Right cardiac atrium (tissue), 5 donors: ENCODE results near the gene FTCDNL1. TPM values are rescaled to one million over a fixed set of nuclear protein-coding genes. Genes with fewer than 3 reads are reported as not detected.
A peak's percentile ranks its signal among the peaks of the same experiment; 100 is the strongest.

Experiments used
- ATAC-seq, 2 donors: fragments of 200-7000 bp; cut with Tn5 transposase; one replicate each; pipeline versions ENCODE4 v1.8.0 to v1.9.1; 2020; ENCODE audit warnings: moderate library complexity in 2 of 2, mild to moderate bottlenecking in 1 of 2
- DNase-seq, 3 donors: peaks; one replicate each; pipeline ENCODE4 v3.0.0-alpha.2; 2020
- H3K27ac ChIP-seq: one replicate; pipeline ENCODE4 v1.5.1; 2013; ENCODE audit warnings: mild to moderate bottlenecking, low read length, control low read depth, moderate library complexity
- H3K27me3 ChIP-seq: one replicate; pipeline ENCODE4 v1.6.1; 2013; ENCODE audit not compliant: control insufficient read depth, insufficient read depth
- H3K4me1 ChIP-seq: one replicate; pipeline ENCODE4 v1.6.1; 2013; ENCODE audit warnings: low read length; ENCODE audit not compliant: control insufficient read depth, insufficient read depth
- H3K4me3 ChIP-seq: one replicate; pipeline ENCODE4 v1.5.1; 2013; ENCODE audit warnings: low read length, control low read depth
- H3K9me3 ChIP-seq: one replicate; pipeline ENCODE4 v1.6.1; 2013; ENCODE audit warnings: low read length; ENCODE audit not compliant: control insufficient read depth
- WGBS: extraction: QIAGEN DNeasy Blood & Tissue Kit; methylation state at CpG from one replicate; pipeline ENCODE4 v1.1.7; 2013; 5-methylcytosine and 5-hydroxymethylcytosine counted together
- intact Hi-C, 4 donors: fragments of 100-400 bp; cut with DNase I; formaldehyde crosslinking; loops; one replicate each; pipeline versions ENCODE4 v1.11.0 to v1.14.0; 2022 to 2023
- long read RNA-seq, 4 donors: library from polyadenylated mRNA; unstranded; transcript quantifications; one replicate each; pipeline ENCODE4 v2.0.0, GENCODE V29; 2020 to 2021
- polyA plus RNA-seq: library from polyadenylated mRNA; stranded (reverse); fragments of 200-250 nt; gene quantifications from one replicate; pipeline ENCODE4 v1.2.3, GENCODE V29; 2013
- total RNA-seq, 4 donors: library from RNA; stranded (reverse); fragmentation: NEBNext Ultra II Directional; extraction: Animal tissue kit (Norgen Biotek cat#: 25700); gene quantifications; one replicate each; pipeline ENCODE4 v1.2.1, GENCODE V29; 2021
- donor health status: healthy with polysubstance abuse.
- donor health status: DM: no; HTN: yes; CAD: no.
- donor health status: DM: no; HTN: no; CAD: no.
- donor health status: DM: no; HTN: yes; CAD: no; lungs with severe emphysema.
- donor health status: DM: yes; HTN: yes; CAD: no.

Gene FTCDNL1
- total RNA-seq (1 to 10 TPM; 2.4 to 5.0 (median 3.8) TPM), polyA plus RNA-seq (1.7 TPM)
- long read RNA-seq, donor 1, partial matches to known transcripts: 6 of 17 reads
- long read RNA-seq, donor 1, other reads (novel, unspliced or antisense): 11 of 17 reads
- long read RNA-seq, donor 2, partial matches to known transcripts: 0 of 1 reads
- long read RNA-seq, donor 2, other reads (novel, unspliced or antisense): 1 of 1 reads
- long read RNA-seq, donor 3, partial matches to known transcripts: 3 of 18 reads
- long read RNA-seq, donor 3, other reads (novel, unspliced or antisense): 13 of 18 reads
- long read RNA-seq, donor 4, partial matches to known transcripts: 2 of 4 reads
- long read RNA-seq, donor 4, other reads (novel, unspliced or antisense): 1 of 4 reads

DNA sequence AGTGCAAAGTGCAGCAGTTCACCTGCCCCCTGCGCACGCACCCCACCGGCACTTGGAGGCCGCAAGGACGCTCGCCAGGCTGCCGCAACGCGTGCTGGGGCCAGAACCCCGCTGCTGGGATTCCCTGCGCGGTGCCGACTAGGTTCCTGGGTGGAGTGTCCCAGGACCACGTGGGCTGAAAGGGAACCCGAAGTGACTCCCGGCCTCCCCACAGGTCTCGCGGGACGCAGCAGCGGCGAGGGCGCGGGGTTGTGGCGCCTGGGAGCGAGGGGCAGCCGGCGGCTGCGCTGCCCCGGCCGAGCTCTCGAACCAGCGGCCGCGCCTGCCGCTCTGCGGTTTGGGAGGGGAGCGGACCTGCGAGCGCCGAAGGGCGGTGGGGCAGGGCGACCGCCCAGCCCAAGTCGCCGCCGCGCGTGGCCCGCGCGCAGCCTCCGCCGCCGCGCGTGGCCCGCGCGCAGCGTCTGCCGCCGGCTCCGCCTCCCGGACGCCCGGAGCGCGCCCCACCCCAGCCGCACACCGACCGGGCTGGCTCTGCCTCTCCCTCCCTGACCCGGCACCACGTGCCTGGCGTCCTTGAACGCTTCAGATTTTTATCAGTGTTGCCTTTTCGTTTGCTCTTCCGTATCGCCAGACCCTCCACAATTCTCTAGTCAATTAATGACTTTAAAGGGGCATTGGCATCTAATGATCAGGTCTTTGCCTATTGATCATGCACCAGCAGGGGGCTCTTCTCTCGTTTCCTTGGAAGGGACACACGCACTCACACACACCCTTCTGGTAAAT lies at the start of gene FTCDNL1:
FTCDNL1 (minus strand) TSS at position 475 of the 783 bp plus-strand sequence. CDS start 2,230 bp downstream, outside the sequence.
- ATAC-seq: peak; percentile 96
- intact Hi-C loops: no loop called here
- no peaks in the 10 kb centered on the region for H3K27me3 ChIP-seq
- WGBS: under 1% methylated on average over 80 of the region's 80 CpGs
- H3K4me1 ChIP-seq: no peaks in the 10 kb centered on the region
- H3K27ac ChIP-seq: no peak within 1 kb of the TSS
- DNase-seq: peak; percentile 73 to 88 (median 86)
- H3K4me3 ChIP-seq: peak within 1 kb of the TSS; percentile 54
- H3K9me3 ChIP-seq: no peaks in the 10 kb centered on the region

DNA sequence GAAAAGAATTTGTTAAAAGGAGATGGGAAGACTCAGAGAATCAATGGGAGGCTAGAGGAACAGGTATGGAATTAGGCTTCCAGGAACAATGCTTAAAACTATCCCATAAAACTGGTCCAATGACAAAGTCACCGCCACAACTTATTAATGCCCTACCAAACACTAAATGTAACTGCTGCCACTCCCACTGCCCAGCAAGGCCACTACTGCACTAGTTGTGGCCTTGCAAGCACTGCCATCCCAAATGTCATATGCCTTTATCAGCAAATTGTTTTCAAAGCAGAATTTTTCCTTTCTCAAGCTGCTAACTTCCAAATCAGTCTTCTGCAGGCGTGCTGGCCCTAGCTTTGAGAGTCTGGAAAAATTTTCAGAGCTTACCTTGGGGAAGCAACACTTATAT lies 45.6 kb upstream of the FTCDNL1 start:
- intact Hi-C loops: no loop called here
- 84% methylated on average over 2 of the region's 2 CpGs for WGBS

DNA sequence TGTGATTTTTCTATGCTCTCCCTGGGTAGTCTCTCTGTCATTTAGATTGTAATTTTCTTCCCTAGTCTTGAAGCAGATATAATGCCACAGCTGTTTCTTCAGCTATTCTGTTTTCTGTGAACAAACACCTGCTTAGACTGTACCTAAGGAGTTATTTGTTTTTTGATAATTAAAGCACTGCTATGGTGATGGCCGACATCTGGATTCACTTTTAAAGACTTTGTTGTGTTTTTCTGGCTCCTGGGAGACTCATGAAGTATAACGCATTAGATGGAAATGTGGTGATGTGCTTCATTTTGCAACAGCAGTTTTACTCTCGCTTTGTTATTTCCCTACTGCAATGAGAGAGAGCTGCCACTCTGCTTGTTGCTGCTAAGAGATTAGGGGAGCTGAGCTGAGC lies 44.4 kb upstream of the FTCDNL1 start:
- intact Hi-C loops: no loop called here
- no peaks in the 10 kb centered on the region for H3K9me3 ChIP-seq
- H3K27me3 ChIP-seq: no peaks in the 10 kb centered on the region
- no peak overlapping the region for H3K4me3 ChIP-seq
- H3K4me1 ChIP-seq: no peaks in the 10 kb centered on the region
- WGBS: 73% methylated on average over 3 of the region's 3 CpGs
- H3K27ac ChIP-seq: no peak overlapping the region
- DNase-seq (no peak), ATAC-seq (no peak)

More for the DNA sequence above, 45.6 kb upstream of the FTCDNL1 start:
- no peak overlapping the region for H3K4me3 ChIP-seq
- no peak overlapping the region for H3K27ac ChIP-seq
- no peak for ATAC-seq
- H3K27me3 ChIP-seq: no peaks in the 10 kb centered on the region
- no peaks in the 10 kb centered on the region for H3K9me3 ChIP-seq
- H3K4me1 ChIP-seq: no peaks in the 10 kb centered on the region
- DNase-seq: no peak

DNA sequence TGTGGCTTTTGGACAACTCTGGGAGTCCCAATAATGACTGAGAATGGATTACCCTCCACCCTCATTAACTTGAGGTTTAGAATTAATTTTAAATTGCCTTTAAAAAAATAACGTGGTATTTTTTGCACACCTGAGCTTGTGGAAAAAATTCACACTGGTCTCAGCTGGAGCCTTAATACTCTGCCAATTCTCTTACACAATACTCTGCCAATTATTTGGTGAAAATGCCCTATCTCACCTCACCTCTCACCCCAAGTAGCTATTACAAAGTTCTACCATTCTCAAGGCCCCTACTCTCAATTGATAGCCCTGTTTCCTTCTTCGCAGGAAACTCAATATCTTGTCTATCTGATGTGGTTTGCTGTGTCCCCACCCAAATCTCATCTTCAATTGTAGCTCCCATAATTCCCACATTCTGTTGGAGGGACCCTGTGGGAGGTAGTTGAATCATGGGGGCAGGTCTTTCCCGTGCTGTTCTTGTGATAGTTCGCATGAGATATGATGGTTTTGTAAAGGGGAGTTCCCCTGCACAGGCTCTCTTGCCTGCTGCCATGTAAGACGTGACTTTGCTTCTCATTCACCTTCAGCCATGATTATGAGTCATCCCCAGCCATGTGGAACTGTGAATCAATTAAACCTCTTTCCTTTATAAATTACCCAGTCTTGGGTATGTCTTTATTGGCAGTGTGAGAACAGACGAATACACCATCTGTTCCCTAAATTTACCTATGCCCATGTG lies 32.7 kb upstream of the FTCDNL1 start:
- intact Hi-C loops: no loop called here
- Histone ChIP-seq H3K9me3 (no peaks in the 10 kb centered on the region), H3K4me3 (no peak overlapping the region), H3K4me1 (no peaks in the 10 kb centered on the region), H3K27me3 (no peaks in the 10 kb centered on the region), H3K27ac (no peak overlapping the region)
- WGBS: 84% methylated on average over 6 of the region's 6 CpGs
- DNase-seq: no peak
- no peak for ATAC-seq

GRCh38 chr2:199882667-199883066 lies 31.7 kb upstream of the FTCDNL1 start:
- Histone ChIP-seq H3K4me1 (no peaks in the 10 kb centered on the region), H3K27ac (no peak overlapping the region), H3K9me3 (no peaks in the 10 kb centered on the region), H3K27me3 (no peaks in the 10 kb centered on the region), H3K4me3 (no peak overlapping the region)
- ATAC-seq (no peak), DNase-seq (no peak)
- intact Hi-C loops: no loop called here

- no peak for DNase-seq
- ATAC-seq: no peak
- 72% methylated on average over 1 of the region's 1 CpG for WGBS
- intact Hi-C loops: no loop called here
- H3K4me1 ChIP-seq: no peaks in the 10 kb centered on the region
- no peak overlapping the region for H3K27ac ChIP-seq
- peaks cover 3% of the 10 kb centered on the region for H3K9me3 ChIP-seq
- H3K27me3 ChIP-seq: no peaks in the 10 kb centered on the region
- no peak overlapping the region for H3K4me3 ChIP-seq
These were observed 24.4 kb upstream of the FTCDNL1 start for GRCh38 chr2:199875400-199875799.

DNA sequence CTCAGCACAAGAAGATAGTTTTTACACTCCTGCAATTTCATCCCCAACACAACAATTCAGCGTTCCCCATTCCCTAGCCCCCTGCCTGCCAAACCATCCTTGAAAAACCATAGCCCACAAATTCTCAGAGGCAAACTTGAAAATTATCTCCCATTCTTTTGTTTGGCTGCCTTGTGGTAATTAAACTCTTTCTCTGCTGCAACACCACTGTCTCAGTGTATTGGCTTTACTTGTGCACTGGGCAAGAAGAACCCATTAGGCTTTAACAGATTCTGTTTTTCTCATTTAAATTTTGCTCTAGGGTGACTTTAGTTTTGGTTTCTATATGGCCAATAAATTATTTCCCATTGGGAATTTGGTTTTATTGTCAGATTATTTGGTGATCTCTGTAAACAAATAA lies 23.2 kb upstream of the FTCDNL1 start:
- Histone ChIP-seq H3K4me1 (no peaks in the 10 kb centered on the region), H3K4me3 (no peak overlapping the region), H3K27me3 (no peaks in the 10 kb centered on the region), H3K27ac (no peak overlapping the region), H3K9me3 (peaks cover 3% of the 10 kb centered on the region)
- no peak for DNase-seq
- no peak for ATAC-seq
- WGBS: 96% methylated on average over 1 of the region's 1 CpG
- intact Hi-C loops: no loop called here

DNA sequence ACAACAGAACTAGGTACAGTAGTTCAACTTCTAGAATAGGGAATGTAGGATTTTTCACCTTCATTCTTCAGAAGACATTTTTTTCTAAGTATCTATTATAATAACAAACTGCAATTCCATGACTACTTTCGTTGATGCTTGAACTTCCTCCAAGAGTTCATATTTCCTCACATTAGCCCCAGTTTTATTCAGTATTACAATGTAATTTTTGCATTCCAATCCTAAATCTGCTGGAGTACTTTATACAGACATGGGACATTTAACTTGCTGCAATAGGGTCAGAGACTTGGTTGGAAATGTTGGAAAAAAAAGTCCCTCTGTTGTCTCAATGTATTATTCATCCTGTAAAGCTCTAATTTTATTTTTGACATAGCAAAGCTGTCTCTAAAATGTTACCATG lies 19.6 kb upstream of the FTCDNL1 start:
- H3K9me3 ChIP-seq: peaks cover 3% of the 10 kb centered on the region
- intact Hi-C loops: no loop called here

DNA sequence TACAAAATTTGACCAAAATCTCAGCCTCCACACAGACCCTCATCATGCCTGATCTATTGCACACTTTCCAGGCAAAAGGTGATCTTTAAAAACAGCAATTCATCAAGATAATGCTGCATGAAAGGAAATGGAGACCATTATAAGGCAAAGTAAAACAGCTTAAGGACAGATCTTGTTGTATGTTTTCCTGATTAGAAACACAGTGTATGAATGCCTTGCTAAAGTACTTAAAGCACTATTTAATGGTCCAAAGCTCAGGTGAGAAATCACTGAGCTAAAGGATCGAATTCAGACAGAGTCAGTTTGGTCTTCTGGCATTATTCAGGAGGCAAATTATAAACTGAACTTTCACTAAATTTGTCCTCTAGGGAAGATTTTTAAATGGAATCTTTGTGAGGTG lies 18.7 kb upstream of the FTCDNL1 start:
- no peaks in the 10 kb centered on the region for H3K27me3 ChIP-seq
- WGBS: 32% methylated on average over 1 of the region's 1 CpG
- ATAC-seq (no peak), DNase-seq (no peak)
- H3K4me1 ChIP-seq: no peaks in the 10 kb centered on the region
- no peak overlapping the region for H3K27ac ChIP-seq
- H3K4me3 ChIP-seq: no peak overlapping the region
- intact Hi-C loops: loop anchor here in 1 of 4 donors (10.0 kb wide), 1 partner anchor 165 kb away; no protein-coding TSS in a partner anchor
- peaks cover 3% of the 10 kb centered on the region for H3K9me3 ChIP-seq

More for the DNA sequence above, 19.6 kb upstream of the FTCDNL1 start:
- Histone ChIP-seq H3K27me3 (no peaks in the 10 kb centered on the region), H3K4me1 (no peaks in the 10 kb centered on the region), H3K27ac (no peak overlapping the region), H3K4me3 (no peak overlapping the region)
- WGBS: 35% methylated on average over 1 of the region's 1 CpG
- ATAC-seq (no peak), DNase-seq (no peak)

DNA sequence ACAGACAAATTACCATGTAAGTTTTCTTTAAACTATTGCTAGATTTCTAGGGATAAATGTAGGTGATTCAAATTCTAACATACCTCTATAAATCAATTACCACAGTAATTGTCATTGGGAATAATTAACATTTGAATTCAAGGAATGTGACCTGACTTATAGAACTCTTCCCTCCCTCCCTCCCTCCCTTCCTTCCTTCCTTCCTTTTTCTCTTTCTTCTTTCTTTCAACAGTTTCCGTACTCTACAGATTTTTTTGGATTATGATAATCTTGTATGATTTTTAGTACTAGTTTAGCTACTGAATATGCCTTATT lies 18.2 kb upstream of the FTCDNL1 start:
- peaks cover 3% of the 10 kb centered on the region for H3K9me3 ChIP-seq
- ATAC-seq (no peak), DNase-seq (no peak)
- no peak overlapping the region for H3K27ac ChIP-seq
- intact Hi-C loops: loop anchor here in 1 of 4 donors (10.0 kb wide), 1 partner anchor 164 kb away; no protein-coding TSS in a partner anchor
- WGBS: 48% methylated on average over 1 of the region's 1 CpG
- H3K4me1 ChIP-seq: no peaks in the 10 kb centered on the region
- H3K27me3 ChIP-seq: no peaks in the 10 kb centered on the region
- H3K4me3 ChIP-seq: no peak overlapping the region
